GM12878 (cell line): Measurements from ENCODE around the gene TCF7L2. TPM values are rescaled to one million over a fixed set of nuclear protein-coding genes. Genes with fewer than 3 reads are reported as not detected.

ENCODE experiments used
- ATAC-seq: fragments of 200-7000 bp; cut with Tn5 transposase; 3 replicates; pipeline ENCODE4 v1.9.1; 2020; ENCODE audit warnings: mild to moderate bottlenecking, moderate library complexity
- BruUV-seq: library from RNA; stranded (reverse); fragments of 400-500 nt; replicated peaks from 2 replicates; lab custom pipeline; 2021; lab: Mats Ljungman, UMichigan
- CTCF ChIA-PET: fragments of 300-600 bp; sonication (Branson Sonifier 250); formaldehyde crosslinking; extraction: SDS; loops from one replicate; lab custom pipeline; 2021; ENCODE audit warnings: inconsistent platforms; lab: Yijun Ruan, JAX
- POLR2A ChIA-PET: fragments of 350-600 bp; formaldehyde crosslinking; extraction: SDS; loops from one replicate; lab custom pipeline; 2021; ENCODE audit warnings: inconsistent platforms; lab: Charles Lee
- RAD21 ChIA-PET: fragments of 300-600 bp; sonication (Branson Sonifier 250); formaldehyde crosslinking; loops from one replicate; lab custom pipeline; 2023; ENCODE audit warnings: antibody characterized with exemption; ENCODE audit not compliant: unreplicated experiment; lab: Charles Lee
- SMC1A ChIA-PET: fragments of 300-600 bp; sonication (Branson Sonifier 250); formaldehyde crosslinking; loops from one replicate; lab custom pipeline; 2023; ENCODE audit not compliant: unreplicated experiment, uncharacterized antibody; lab: Charles Lee
- DNase-seq: peaks from one replicate; pipeline ENCODE4 v3.0.0-alpha.2; 2011; ENCODE audit warnings: low read depth, low spot score
- FAIRE-seq: peaks from 3 replicates; lab custom pipeline; 2011; peaks lifted over from hg19 to GRCh38; lab: Jason Lieb, UNC
- H2AFZ ChIP-seq: 2 replicates; pipeline ENCODE4 v1.6.0; 2011; ENCODE audit warnings: low read depth, low read length, control low read depth; ENCODE audit not compliant: control insufficient read depth
- H3K27ac ChIP-seq: 2 replicates; pipeline ENCODE4 v1.5.1; 2011; ENCODE audit warnings: control low read depth; ENCODE audit not compliant: control insufficient read depth, insufficient read depth
- H3K27me3 ChIP-seq, 2 experiments: replicated peaks in 1 of 2; 2 replicates each; pipeline versions ENCODE4 v1.6.0 to v1.6.1; 2011; ENCODE audit warnings: low read length in 1 of 2; ENCODE audit not compliant: control insufficient read depth in 2 of 2, insufficient read depth in 2 of 2
- H3K36me3 ChIP-seq, 2 experiments: 2 replicates each; pipeline ENCODE4 v1.5.1; 2011; ENCODE audit warnings: low read length in 1 of 2; ENCODE audit not compliant: control insufficient read depth in 2 of 2, insufficient read depth in 2 of 2
- H3K4me1 ChIP-seq: 2 replicates; pipeline ENCODE4 v1.6.1; 2011; ENCODE audit warnings: mild to moderate bottlenecking, low read length, moderate library complexity, mixed read lengths; ENCODE audit not compliant: control insufficient read depth, insufficient read depth
- H3K4me2 ChIP-seq: 2 replicates; pipeline ENCODE4 v1.6.0; 2011; ENCODE audit warnings: control low read depth; ENCODE audit not compliant: control insufficient read depth, insufficient read depth
- H3K4me3 ChIP-seq: fragments of 200-600 bp; sonication (generic); 2 replicates; pipeline ENCODE4 v1.5.1; 2016
- H3K79me2 ChIP-seq: 2 replicates; pipeline ENCODE4 v1.6.0; 2011; ENCODE audit warnings: low read length; ENCODE audit not compliant: control insufficient read depth, insufficient read depth
- H3K9ac ChIP-seq: 2 replicates; pipeline ENCODE4 v1.8.0; 2011; ENCODE audit warnings: low read length, control low read depth, mixed read lengths; ENCODE audit not compliant: control insufficient read depth, insufficient read depth
- H3K9me3 ChIP-seq: replicated peaks from 3 replicates; pipeline ENCODE4 v1.5.1; 2011; ENCODE audit warnings: mild to moderate bottlenecking, low read length; ENCODE audit not compliant: control insufficient read depth, insufficient read depth
- H4K20me1 ChIP-seq: 2 replicates; pipeline ENCODE4 v1.6.0; 2011; ENCODE audit not compliant: control insufficient read depth, insufficient read depth
- BCLAF1 ChIP-seq: fragments of 450-650 bp; IDR thresholded peaks from 2 replicates; pipeline ENCODE4 v1.6.1; 2017; ENCODE audit warnings: antibody characterized with exemption, mild to moderate bottlenecking, moderate library complexity
- CBX3 ChIP-seq: fragments of 200-600 bp; sonication (generic); IDR thresholded peaks from 2 replicates; pipeline ENCODE4 v1.6.1; 2016; ENCODE audit warnings: low read depth, borderline replicate concordance
- KAT2A ChIP-seq: conservative IDR thresholded peaks from 2 replicates; pipeline ENCODE4 v1.6.1; 2011; ENCODE audit warnings: low read depth, low read length; ENCODE audit not compliant: control insufficient read depth
- KLF5 ChIP-seq: fragments of 450-650 bp; IDR thresholded peaks from 2 replicates; pipeline ENCODE4 v1.6.1; 2014; ENCODE audit warnings: mild to moderate bottlenecking; ENCODE audit not compliant: partially characterized antibody
- MTA3 ChIP-seq: IDR thresholded peaks from 2 replicates; pipeline ENCODE4 v1.6.1; 2012; ENCODE audit warnings: low read length, inconsistent platforms, borderline replicate concordance
- MYB ChIP-seq: fragments of 150-350 bp; IDR thresholded peaks from 2 replicates; pipeline ENCODE4 v1.6.1; 2014; ENCODE audit warnings: mild to moderate bottlenecking, low read depth, low read length, borderline replicate concordance
- MYC ChIP-seq: IDR thresholded peaks from 2 replicates; pipeline ENCODE4 v1.6.1; 2011; ENCODE audit warnings: mild to moderate bottlenecking, low read length, moderate library complexity, inconsistent platforms; ENCODE audit not compliant: insufficient read depth, insufficient replicate concordance, insufficient read length, severe bottlenecking
- NBN ChIP-seq: fragments of 450-650 bp; IDR thresholded peaks from 2 replicates; pipeline ENCODE4 v1.6.1; 2016
- PAX8 ChIP-seq: fragments of 450-650 bp; IDR thresholded peaks from 2 replicates; pipeline ENCODE4 v1.6.1; 2017; ENCODE audit warnings: mild to moderate bottlenecking, moderate library complexity
- RBBP5 ChIP-seq: fragments of 200-600 bp; sonication (generic); conservative IDR thresholded peaks from 2 replicates; pipeline ENCODE4 v1.6.1; 2016
- SKIL ChIP-seq: fragments of 450-650 bp; IDR thresholded peaks from 2 replicates; pipeline ENCODE4 v1.6.1; 2017; ENCODE audit warnings: mild to moderate bottlenecking, low read depth, inconsistent platforms; ENCODE audit not compliant: poor library complexity, severe bottlenecking
- SMAD5 ChIP-seq: IDR thresholded peaks from 2 replicates; pipeline ENCODE4 v1.6.1; 2016; ENCODE audit warnings: antibody characterized with exemption, low read depth
- TCF3 ChIP-seq: IDR thresholded peaks from 2 replicates; pipeline ENCODE4 v1.6.1; 2012; ENCODE audit warnings: low read depth, mild to moderate bottlenecking, low read length, borderline replicate concordance; ENCODE audit not compliant: insufficient read depth
- ZNF217 ChIP-seq: fragments of 450-650 bp; IDR thresholded peaks from 2 replicates; pipeline ENCODE4 v1.6.1; 2017; ENCODE audit warnings: antibody characterized with exemption, mild to moderate bottlenecking
- ZNF384 ChIP-seq: IDR thresholded peaks from 2 replicates; pipeline ENCODE4 v1.6.1; 2012; ENCODE audit warnings: low read depth, mild to moderate bottlenecking, low read length, improper control_type of control experiment, borderline replicate concordance
- ZZZ3 ChIP-seq: IDR thresholded peaks from 2 replicates; pipeline ENCODE4 v1.6.1; 2011; ENCODE audit warnings: low read depth; ENCODE audit not compliant: control insufficient read depth, insufficient read length
- WGBS: methylation state at CpG from one replicate; pipeline ENCODE4 v1.1.6; 2016; ENCODE audit warnings: low lambda C conversion rate; ENCODE audit not compliant: insufficient replicate concordance, insufficient coverage; ENCODE audit errors: missing lambda C conversion rate; 5-methylcytosine and 5-hydroxymethylcytosine counted together
- in situ Hi-C: fragments of 300-500 bp; cut with MboI; formaldehyde crosslinking; loops from 9 replicates; pipeline ENCODE4 v1.14.3; 2018; ENCODE audit warnings: mixed read lengths
- intact Hi-C: fragments of 100-400 bp; cut with micrococcal nuclease; formaldehyde crosslinking; loops from one replicate; pipeline ENCODE4 v1.14.2; 2022; ENCODE audit not compliant: unreplicated experiment
- polyA plus RNA-seq, 11 experiments: library from polyadenylated mRNA; depleted of rRNA in 4 of 11; unstranded in 6 of 11; stranded (reverse) in 5 of 11; fragments of >200 nt; fragmentation: Nextera tagmentation in 4 of 11; fragmentation: Illumina TruSeq in 1 of 11; extraction: Ambion mirVana in 4 of 11; extraction: Trizol in 1 of 11; gene quantifications; 1 replicate in 1 of 11; 2 replicates in 10 of 11; pipeline versions ENCODE4 v1.2.1 to v1.2.3, GENCODE V29; 2011 to 2016; ENCODE audit warnings: inconsistent platforms in 2 of 11, missing spikeins in 2 of 11, low read depth in 1 of 11
- total RNA-seq, 4 experiments: library from RNA; depleted of rRNA in 3 of 4; stranded (reverse); fragments of >200 nt in 3 of 4; fragmentation: Illumina TruSeq in 1 of 4; extraction: Trizol in 1 of 4; gene quantifications; 2 replicates each; pipeline versions ENCODE4 v1.2.1 to v1.2.3, GENCODE V29; 2013 to 2021

The TCF7L2 gene
- total and polyA plus RNA-seq, 10 of the 15 experiments (the other 5 are each of a cell fraction or from before 2014, with no cell fraction given): 0.02 to 1.1 (median 0.35) TPM; not detected in 4

GRCh38 chr10:113024930-113025329 lies 74.9 kb downstream of the TCF7L2 start:
- in situ Hi-C loops (no loop called here), intact Hi-C loops (no loop called here)
- Histone ChIP-seq H3K4me1 (no peaks in the 10 kb centered on the region), H3K79me2 (no peaks in the 10 kb centered on the region), H3K4me3 (no peak overlapping the region), H3K27me3 (peaks cover 0 to 2% of the 10 kb centered on the region in 2 experiments; a peak in 3 of 4 replicates), H4K20me1 (no peaks in the 10 kb centered on the region), H3K9me3 (no peaks in the 10 kb centered on the region), H3K36me3 (no peaks in the 10 kb centered on the region), H2AFZ (no peak overlapping the region), H3K27ac (no peak overlapping the region), H3K4me2 (no peak overlapping the region), H3K9ac (no peak overlapping the region)
- RAD21 ChIA-PET: no interaction called here
- BruUV-seq: no TSS peak
- CTCF ChIA-PET: no interaction called here
- no peak for TF ChIP-seq ZNF217
- no peak for TF ChIP-seq ZNF384
- TF ChIP-seq ZZZ3: no peak
- TF ChIP-seq TCF3: no peak
- no peak for TF ChIP-seq SKIL
- no peak for TF ChIP-seq MTA3
- TF ChIP-seq RBBP5: no peak
- TF ChIP-seq MYB: no peak
- no peak for TF ChIP-seq SMAD5
- TF ChIP-seq KAT2A: no peak
- TF ChIP-seq PAX8: no peak
- no peak for TF ChIP-seq NBN
- TF ChIP-seq MYC: no peak
- no peak for TF ChIP-seq CBX3
- TF ChIP-seq BCLAF1: no peak
- no peak for TF ChIP-seq KLF5
- ATAC-seq (no peak), FAIRE-seq (no peak), DNase-seq (no peak)
- SMC1A ChIA-PET: interaction anchor here (0.7 kb wide), 1 partner anchor 603 kb away, joined by 3 read pairs; no protein-coding TSS in a partner anchor
- POLR2A ChIA-PET: no interaction called here
- WGBS: 66% methylated on average over 5 of the region's 6 CpGs
